GM19463 (cell line): ENCODE results near the gene KCNIP1.

Experiments used
- ATAC-seq: cut with Tn5 transposase; IDR thresholded peaks from one replicate; pipeline ENCODE4 v1.9.1; 2021; ENCODE audit warnings: mild to moderate bottlenecking, moderate library complexity; ENCODE audit not compliant: unreplicated experiment

KCNIP1 gene

DNA sequence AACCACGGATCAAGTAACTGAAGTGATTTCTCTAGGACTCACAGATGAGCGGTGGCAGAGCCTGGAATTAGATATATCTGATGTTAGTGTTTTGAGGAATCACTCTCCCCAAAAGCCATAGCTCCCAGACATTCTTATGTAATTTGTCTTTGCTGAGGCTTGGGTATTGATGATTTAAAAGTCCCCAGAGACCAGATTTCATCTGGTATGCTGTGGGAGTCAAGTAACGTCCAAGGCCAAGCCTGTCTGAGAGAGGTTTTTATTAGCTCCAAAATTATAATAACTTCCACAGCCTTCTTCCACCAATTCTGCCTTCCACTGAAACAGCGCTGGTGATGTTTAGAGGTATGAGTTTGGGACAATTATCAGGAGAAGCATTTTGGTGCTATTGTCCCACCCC, 21.3 kb upstream of the KCNIP1 start:
- no peak for ATAC-seq

DNA sequence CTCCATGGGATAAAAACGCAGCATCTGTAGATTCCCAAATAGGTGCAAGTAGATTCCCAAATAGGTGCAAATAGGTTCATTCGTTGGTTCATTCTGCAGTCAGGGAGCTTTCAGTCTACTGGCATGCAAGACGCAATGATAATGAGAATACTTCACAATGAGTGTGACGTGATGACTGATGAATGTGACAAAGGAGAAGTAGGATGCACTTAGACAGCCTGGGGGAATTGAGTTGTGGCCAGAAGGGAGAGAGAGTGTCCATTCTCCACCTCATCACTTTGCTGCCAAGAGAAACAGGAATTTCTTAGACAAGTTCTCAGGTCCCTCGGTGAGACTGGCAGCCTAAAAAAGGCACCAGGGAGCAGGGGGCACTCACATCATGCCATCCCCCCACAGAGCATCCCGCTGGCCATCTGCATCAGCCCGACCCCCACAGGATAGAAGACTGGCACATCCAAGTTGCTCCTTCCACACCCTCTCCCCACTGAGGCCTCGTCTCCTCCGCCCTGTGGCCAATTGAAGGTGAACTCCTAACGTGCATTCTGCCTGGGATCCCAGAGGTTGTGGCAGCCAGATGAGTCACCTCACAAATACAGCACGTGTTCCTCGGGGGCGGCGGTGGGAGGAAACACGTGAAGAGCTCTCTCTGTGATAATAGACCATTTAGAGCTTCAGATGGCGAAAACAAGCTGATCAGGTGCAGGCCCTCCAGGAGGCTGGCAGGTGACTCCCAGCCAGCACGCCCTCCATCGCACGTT, 19.9 kb upstream of the KCNIP1 start:
- ATAC-seq = no peak

DNA sequence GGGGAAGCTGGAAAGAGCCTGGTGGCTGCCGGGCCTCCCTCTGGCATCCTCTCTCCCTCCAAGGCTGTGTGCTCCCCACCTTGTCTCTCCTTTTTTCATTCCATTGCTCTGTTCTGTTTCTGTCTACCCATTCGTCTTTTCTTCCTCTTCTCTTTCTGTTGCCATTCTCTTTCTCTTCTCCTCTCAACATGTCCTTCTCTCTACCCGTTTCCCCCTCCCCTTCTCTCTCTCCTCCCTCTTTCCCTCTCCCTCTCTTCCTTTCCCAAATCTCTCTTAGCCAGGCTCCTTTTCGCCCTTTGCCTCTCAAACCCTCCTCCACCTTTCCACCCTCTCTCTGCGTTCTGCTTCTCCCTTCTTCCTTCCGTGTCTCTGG, 19.4 kb upstream of the KCNIP1 start:
- no peak for ATAC-seq

DNA sequence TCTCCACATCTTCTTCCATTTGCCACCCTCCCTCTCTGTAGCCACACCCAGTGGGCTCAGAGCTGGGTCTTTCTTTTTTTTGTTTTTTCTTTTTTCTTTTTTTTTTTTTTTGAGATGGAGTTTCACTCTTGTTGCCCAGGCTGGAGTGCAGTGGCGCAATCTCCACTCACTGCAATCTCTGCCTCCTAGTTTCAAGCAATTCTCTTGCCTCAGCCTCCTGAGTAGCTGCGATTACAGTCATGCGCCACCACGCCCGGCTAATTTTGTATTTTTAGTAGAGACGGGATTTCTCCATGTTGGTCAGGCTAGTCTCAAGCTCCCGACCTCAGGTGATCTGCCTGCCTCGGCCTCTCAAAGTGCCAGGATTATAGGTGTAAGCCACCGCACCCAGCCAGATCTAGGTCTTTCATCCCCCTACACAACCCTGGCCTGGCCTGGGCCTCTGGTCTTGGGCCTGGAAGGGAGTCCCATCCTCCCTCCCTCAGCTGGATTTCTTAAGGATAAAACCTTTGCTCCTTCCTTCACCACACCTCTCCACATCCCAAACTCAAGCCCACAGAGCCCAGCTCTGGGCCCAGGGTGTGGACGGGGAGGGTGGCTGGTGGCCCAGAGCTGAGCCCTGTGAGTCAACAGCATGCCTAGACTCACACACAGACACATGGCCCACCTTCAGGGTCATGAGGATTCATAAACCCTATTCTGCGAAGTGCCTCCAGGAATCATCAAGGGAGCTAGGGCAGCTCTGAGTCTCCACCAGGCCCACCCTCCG, 18.8 kb upstream of the KCNIP1 start:
- no peak for ATAC-seq

DNA sequence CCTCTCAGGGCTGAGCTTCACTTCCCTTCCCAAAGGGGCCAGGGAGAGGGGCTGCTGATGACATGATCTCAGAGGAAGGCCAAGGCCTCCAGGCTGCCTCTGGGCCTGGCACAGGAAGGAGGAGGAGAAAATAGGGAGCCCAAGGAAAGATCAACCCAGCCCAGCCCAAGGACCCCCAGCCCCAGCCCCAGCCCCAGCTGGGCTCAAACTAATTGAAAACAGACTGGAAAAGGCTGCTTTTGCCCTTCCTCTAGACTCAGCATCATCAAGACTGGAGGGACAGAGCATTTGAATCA, 18.3 kb upstream of the KCNIP1 start:
- ATAC-seq = no peak

DNA sequence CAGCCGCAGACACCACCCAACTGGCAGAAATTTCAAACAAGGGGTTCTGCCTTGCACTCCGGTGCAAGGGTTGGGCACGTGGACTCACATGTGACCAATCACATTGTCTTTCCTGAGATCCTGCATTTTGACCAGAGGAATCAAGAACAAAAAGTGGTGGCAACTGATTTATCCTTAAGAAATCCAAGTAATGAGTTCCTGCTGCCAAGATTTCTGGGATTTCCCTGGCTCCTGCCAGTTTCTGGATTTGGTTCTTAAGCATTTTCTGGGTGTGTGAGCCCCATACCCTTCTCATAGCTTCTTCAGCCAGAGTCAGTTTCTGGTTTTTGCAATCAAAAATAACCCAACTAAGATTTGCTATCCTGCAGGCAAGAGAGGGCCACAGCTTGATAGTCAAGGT, 17.4 kb upstream of the KCNIP1 start:
- no peak for ATAC-seq

DNA sequence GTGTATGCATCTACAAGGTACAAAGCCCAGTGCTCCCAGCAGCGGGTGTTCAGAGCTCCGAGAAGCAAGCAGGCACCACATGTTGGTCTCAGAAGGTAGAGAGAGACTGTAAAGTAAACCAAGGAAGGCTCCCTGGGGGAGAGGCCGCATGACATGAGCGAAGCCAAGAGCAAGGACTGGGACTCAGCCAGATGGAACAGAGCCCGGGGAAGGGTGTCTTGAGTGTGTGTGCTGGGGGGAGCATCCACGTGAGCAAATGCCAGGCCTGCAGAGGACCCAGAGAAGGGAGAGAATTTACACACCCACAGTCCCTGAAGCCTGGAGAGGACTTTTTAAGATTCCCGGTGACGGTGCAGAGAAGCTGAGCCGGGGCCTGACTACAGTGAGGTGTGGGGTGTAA, 15.2 kb upstream of the KCNIP1 start:
- no peak for ATAC-seq

DNA sequence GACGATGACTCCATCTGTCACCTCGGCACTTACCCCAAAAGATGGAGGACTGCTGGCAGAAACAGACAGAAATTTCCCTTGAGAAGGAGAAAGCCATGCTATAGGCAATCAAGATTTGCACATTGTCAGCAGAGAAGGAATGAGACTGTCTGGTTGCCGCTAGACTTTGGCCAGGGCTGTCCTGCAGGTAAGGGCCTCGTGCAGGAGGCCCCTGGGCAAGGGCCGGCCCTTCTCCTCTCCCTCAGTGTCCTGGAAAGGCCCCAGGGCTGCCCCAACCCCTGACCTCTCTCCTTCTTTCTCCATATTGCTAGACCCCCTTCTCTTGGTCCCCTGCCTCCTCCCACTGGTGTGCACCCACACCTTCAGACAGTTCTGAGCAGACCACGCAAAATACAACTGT, 14.6 kb upstream of the KCNIP1 start:
- no peak for ATAC-seq

DNA sequence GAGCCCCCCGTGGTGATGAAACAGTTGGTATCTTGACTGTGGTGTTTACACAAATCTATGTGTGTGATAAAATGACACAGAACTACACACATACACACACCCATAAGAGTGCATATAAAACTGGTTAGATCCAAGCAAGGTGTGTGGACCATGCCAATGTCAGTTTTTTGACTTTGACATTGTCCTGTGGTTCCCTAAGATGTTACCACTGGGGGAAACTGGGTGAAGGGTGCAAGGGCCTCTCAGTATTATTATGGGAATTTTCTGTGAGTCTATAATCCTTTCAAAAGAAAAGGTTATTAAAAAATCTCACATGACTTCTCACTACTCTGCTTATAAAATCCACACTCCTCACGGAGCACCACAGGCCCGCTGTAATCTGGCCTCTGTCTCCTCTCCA, 13.4 kb upstream of the KCNIP1 start:
- ATAC-seq = no peak

DNA sequence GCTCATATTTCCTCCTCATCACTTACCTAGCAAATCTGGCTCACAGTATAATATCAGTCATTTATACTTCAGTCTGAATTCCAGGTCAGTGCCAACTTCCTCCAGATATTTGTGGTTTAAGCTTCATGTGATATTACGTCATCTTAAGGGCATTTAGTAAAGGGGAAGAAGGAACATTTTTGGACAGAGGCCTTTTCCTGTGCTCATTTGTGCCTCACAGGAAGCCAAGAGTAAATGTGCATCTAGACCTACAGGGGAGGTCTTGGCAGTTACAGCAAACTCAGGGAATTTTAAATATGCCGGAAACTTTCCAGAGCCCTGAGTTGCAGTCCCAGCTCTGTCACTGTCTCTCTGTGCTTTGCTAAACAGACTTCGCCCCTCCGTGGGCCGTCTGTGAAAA, 12.3 kb upstream of the KCNIP1 start:
- ATAC-seq = no peak

DNA sequence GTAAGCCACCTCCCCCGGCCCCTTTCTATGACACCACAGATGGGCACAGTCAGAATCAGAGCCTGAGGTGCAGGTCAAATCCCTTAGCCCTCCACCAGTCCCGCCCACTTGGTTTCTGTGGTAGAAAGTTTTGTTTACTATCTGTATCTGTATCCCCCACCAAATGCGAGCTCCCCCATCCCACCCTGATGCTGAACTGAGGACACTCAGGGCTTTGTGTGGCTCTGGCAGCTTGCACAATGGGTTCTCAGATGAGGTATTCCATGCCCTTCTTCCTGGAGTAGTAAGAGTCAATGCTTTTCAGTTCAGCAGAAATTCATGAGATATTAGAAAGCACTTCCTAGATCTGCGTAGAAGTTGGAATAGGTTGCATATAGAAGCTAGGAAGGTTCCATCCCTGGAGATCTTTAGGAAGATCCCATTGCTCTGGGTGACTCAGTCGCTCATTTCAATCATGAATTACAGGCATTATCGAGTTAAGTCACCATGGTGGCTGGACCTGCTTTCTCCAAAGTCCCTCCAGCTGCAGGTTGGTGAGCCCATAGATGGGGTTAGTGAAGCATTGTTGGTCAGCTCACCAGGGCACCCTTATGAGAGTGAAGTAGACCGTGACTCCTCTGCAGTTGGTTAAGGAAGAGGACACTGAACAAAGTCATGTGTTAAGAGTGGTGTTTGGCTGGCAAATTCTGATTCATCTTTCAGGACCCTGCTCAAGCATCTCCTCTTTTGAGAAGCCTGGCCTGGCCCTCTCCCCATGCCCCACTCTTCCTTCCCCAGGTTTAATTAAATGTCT, 10.6 kb upstream of the KCNIP1 start:
- ATAC-seq = no peak

DNA sequence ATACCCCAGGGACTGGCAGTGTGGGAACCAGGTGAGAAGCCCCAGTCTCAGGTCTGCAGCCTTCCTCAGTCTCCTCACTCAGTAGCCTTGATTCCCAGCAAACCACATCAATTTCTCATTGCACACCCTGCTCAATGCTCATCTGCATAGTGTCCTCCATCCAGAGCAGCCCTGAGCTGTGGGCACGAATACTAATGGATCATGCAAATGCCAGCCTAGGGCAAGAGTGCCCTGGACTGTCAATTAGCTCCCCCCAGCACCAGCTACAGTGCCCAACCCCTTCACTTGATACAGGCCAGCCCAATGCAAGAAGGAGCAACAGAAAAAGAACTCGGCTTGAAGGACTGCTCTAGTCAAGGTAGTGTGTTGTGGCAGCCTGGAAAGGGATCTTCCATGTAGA, 9.8 kb upstream of the KCNIP1 start:
- no peak for ATAC-seq

DNA sequence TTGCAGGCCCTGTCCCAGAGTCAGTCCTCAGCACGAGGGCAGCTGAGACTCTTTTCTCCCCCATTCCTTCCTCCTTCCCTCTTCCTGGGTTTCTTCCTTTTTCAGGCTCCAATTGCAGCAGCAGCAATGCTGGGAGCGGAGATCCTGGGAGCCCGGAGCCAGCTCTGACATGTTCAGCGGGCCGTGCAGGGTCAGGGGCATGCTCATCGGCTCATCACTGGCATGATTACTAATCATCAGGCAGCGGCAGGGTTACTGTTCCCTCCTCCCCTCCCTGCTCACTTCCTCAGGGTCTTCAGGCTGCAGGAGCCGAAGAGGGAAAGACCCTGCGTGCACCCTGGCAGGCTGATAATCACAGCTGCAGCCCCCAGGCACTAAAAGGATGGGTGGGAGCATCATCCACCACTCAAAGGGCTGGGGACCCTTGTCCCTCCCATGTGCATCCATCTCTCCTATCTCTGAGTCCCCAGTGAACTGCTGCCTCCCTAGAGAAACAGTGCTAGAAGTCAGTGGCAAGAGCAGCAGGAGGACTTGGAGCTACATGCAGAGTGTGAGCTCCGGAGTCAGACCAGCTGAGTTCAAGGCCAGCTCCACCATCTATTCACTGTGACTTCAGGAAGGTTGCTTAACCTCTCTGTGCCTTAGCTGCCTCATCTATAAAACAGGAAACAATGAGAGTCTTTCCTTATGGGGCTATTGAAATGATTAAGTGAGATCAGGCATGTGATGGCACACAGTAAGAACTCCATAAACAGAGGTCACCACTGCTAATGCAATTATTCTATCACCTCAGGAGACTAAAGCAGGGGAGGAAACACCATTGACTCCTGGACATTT, 7.8 kb upstream of the KCNIP1 start:
- ATAC-seq = no peak

DNA sequence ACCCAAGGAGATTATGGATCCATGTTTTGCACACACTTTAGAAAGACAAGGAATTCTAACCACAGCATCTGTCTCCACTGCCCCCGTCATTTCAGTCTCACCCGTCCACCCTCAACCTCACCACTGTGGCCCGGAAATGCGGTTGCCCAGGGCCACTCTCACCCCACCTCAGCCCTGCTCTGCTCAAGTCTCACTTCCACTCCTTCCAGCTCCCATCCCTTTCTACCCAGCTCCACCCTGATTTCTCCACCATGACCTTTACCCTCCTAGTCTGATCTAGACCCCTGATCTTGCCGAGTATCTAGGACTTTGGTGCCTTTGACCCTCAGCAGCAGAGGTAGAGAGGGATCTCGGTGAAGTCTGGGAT, 7.2 kb upstream of the KCNIP1 start:
- ATAC-seq = no peak

DNA sequence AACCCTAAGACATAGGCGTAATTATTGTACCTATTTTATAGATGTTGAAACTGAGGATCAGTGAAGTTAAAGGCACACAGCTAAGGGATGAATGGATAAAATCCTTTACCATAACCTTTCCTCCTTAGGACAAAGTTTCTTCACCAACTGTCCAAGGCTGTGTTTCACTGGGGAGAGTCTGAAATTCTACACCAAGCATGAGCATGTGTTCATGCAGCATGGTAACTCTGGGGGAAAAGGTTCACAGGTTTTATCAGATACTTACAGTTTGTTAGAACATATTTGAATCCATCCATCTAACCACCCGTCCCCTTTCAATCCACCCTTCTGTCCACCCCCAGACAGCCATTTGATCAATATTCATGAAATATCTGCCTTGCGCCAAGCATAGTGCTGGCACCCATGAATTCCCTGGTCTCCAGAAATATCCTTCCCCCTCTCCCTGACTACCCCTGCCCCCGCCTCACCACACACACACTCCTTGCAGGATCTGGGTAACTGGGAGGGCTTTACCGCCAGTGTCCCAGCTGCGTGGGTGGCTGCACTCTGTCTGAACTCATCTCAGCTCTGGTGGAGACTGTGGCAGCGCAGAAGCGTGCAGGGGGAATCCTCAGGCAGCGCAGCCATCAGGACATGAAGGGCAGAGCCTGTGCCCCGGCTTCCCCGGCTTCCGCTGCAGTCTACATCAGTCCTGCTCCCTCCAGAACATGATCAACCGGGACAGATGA, 6.3 kb upstream of the KCNIP1 start:
- no peak for ATAC-seq

DNA sequence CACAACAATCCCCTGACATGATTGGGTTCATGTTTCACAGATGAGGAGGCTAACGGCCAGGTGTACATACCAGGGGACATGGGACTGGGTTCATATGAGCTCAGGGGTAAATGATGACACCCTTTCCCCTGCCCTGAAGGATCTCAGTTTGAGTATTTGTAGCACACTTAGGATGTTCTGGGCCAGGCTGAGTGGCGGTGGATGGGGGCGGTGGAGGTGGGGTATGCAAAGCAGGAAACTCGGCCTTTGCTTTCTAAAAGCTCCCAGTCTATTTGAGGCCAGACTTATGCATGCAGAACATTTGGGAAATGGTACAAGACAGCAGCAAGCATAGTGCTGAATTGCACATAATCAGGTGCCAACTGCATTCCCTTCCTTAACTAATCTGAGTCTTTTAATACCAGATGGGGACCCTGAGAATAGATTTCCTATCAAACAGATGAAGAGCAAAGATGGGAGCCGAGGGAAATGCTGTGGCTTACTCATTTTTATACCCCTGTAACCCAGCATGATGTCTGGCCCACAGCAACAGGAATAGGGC, 4.9 kb upstream of the KCNIP1 start:
- ATAC-seq = no peak

DNA sequence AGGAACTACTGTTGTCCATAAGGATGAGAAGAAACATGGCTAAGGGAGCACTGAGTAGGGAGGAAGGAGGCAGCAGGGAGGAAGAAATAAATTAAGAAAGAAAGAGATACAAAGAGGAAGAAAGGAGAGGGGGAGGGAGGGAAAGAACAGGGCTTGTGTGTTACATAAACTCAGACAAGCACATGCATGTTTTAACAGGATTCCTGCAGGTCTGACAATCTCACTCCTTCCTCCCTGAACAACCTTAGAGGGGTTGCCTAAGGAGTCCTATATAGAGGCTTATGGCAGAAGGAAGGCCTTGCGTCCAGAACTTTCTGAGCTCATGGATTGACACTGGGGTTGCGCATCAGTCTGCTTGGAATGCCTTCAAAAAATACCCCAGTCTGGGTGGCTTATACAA, 4.2 kb upstream of the KCNIP1 start:
- no peak for ATAC-seq

DNA sequence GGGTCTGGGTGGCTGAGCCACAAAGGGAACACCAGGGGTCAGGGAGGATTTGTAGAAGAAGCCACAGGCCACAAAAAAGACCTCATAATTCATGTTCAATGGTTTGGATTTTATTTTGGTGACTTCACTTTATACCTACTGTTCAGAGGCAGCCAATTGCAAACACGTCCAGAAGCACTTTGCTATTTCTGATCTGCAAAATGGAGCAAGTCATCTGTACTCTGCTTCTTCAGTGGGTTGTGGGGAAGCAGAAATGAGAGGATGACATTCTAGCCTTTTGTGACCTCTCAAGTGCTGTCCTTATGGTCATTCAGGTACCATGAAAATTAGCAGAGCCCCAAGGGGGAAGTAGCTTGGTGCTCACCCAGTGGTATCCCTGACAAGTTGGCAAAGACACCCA, 2.5 kb upstream of the KCNIP1 start:
- ATAC-seq = no peak

DNA sequence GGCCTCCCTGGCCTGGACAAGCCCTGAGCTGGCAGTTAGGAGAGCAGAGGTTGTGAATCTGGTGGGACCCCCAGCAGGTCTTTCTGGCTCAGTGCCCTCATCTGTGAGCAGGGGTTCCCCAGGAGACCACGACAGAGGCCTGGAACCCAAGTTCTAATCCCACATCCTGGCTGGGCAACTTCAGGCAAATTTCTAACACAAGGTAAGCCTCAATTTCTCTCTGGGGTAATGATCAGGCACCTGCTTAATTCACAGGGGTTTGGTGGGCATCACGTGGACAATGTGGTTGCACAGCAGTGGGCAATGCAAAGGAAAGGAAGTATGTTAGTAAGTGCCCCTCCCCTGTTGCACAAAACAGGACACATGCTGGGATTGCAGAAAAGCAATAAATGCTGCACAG, 1.9 kb upstream of the KCNIP1 start:
- ATAC-seq = no peak

DNA sequence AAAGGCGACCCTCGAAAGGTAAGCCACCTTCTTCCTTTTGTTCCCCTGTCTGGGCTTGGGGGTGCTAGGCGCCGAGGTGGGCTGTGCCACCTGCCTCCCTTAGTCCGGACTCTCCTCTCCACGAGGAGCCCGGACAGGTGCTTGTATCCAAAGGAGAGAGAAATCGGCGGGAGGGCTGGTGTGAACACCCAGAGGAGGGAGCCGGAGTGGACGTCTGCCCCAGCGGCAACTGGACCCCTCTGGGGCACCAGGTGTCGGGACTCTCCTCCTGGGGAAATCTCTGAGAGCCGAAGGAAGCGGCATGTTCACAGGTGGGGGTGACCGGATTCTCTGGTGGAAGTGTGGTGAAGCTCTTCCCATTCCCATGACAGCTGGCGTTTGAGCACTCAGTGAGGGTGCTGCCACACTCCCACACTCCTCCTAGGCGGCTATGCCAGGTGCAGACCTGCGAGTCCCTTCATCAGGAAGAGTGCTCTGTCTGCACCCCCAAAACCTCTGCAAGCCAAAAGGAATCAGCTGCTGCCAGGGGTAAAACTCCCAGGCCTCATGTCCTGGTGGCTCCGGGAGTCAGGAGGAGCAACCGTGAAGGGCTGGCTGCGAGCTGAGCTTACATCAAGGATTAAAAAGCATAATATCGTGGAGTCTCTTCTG, 921 bp downstream of the KCNIP1 start:
- no peak for ATAC-seq
